Muscle layer of duodenum (tissue), 2 donors: ENCODE results near the gene VPREB3.

ENCODE experiments used
- H3K27ac ChIP-seq: one replicate; pipeline ENCODE4 v1.7.0; 2013; ENCODE audit warnings: mild to moderate bottlenecking, low read length
- H3K27me3 ChIP-seq: one replicate; pipeline ENCODE4 v1.7.0; 2013; ENCODE audit warnings: low read depth, mild to moderate bottlenecking, control low read depth, low read length
- H3K36me3 ChIP-seq, 2 donors: one replicate each; pipeline ENCODE4 v1.7.0; 2013; ENCODE audit warnings: low read length in 2 of 2, control low read depth in 1 of 2, mild to moderate bottlenecking in 1 of 2; ENCODE audit not compliant: insufficient read depth in 2 of 2, control insufficient read depth in 1 of 2
- H3K4me1 ChIP-seq, 2 donors: one replicate each; pipeline ENCODE4 v1.7.0; 2013; ENCODE audit warnings: low read length in 2 of 2, mild to moderate bottlenecking in 2 of 2, control low read depth in 1 of 2, moderate library complexity in 1 of 2; ENCODE audit not compliant: insufficient read depth in 2 of 2, control insufficient read depth in 1 of 2
- H3K4me3 ChIP-seq, 2 donors: one replicate each; pipeline ENCODE4 v1.7.0; 2013; ENCODE audit warnings: low read length in 2 of 2, low read depth in 1 of 2, mild to moderate bottlenecking in 1 of 2
- H3K9me3 ChIP-seq, 2 donors: one replicate each; pipeline ENCODE4 v1.7.0; 2013; ENCODE audit warnings: low read length in 2 of 2, control low read depth in 1 of 2, mild to moderate bottlenecking in 1 of 2; ENCODE audit not compliant: control insufficient read depth in 1 of 2
- donor health status: healthy.

Gene VPREB3

DNA sequence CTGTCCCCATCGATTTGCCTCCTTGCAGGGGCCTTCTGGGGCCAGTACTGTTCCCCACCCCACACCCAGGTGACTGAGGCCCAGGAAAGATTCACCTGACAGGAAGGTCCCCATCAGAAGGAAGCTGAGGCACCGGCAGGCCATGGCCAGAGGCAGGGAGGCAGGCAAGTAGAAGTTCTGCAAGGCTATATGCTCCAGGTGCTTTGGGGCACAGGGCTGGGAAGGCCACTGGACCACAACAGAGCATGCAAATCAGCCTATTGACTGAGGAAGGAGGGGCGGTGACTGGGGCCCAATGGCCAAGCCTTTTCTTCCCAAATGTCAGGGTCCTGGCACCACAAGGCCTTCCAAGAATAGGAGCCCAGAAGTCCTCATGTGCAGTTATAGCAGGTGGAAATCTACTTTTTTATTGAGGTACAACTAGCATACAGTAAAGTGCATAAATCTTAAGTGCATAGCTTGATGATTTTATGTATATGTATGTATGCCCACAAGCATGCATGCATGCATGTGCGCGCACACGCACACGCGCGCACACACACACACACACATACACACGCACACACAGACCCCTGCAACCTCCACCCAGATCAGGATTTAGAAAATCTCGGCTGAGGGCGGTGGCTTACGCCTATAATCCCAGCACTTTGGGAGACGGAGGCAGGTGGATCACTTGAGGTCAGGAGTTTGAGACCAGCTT, at the start of gene VPREB3:
Gene VPREB3, minus strand, starts transcription at position 206 of the 700 bp plus-strand sequence. Its CDS starts 62 bp downstream, at position 144.
- Histone ChIP-seq H3K4me3 (no peak within 1 kb of the TSS), H3K4me1 (peaks cover 7 to 19% of the 10 kb centered on the region in 2 donors), H3K9me3 (no peaks in the 10 kb centered on the region), H3K36me3 (no peaks in the 10 kb centered on the region), H3K27ac (no peak within 1 kb of the TSS), H3K27me3 (no peaks in the 10 kb centered on the region)

- H3K27ac ChIP-seq = no peak overlapping the region
- H3K4me1 ChIP-seq = no peaks in the 10 kb centered on the region
- H3K9me3 ChIP-seq = no peaks in the 10 kb centered on the region
- no peak overlapping the region for H3K4me3 ChIP-seq
- peaks cover 57 to 77% of the 10 kb centered on the region in 2 donors for H3K36me3 ChIP-seq
- no peaks in the 10 kb centered on the region for H3K27me3 ChIP-seq
Measured at GRCh38 chr22:23803001-23803819, 49.0 kb upstream of the VPREB3 start.

DNA sequence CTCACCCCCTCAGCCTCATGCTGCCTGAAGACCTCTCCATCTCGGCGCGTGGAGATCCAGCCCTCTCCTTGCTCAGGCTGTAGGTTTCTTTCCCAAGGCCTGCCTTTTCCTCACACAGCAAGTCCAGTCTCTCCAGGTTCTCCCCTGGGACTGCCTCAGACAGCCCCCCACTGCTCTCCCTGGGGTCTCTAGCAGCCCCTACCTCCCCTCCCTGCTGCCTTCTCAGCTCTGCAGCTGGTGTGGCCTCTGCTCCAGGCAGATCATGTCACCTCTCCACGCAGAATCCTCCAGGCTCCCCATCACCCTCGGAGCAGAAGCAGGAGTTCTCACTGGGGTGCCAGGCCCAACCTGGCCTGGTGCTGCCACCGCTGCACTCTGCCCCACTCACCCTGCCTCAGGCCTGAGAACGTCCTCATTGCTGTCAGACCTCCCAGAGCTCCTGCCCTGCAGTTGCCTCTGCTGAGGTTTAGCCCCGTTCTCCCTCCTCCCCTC, 47.7 kb upstream of the VPREB3 start:
- no peaks in the 10 kb centered on the region for H3K27me3 ChIP-seq
- H3K4me1 ChIP-seq = no peaks in the 10 kb centered on the region
- no peaks in the 10 kb centered on the region for H3K9me3 ChIP-seq
- H3K27ac ChIP-seq = no peak overlapping the region
- H3K4me3 ChIP-seq = no peak overlapping the region
- H3K36me3 ChIP-seq = peaks cover 59 to 80% of the 10 kb centered on the region in 2 donors

- H3K9me3 ChIP-seq = no peaks in the 10 kb centered on the region
- no peak overlapping the region for H3K27ac ChIP-seq
- H3K4me3 ChIP-seq = no peak overlapping the region
- no peaks in the 10 kb centered on the region for H3K4me1 ChIP-seq
- H3K27me3 ChIP-seq = no peaks in the 10 kb centered on the region
- peaks cover 56 to 82% of the 10 kb centered on the region in 2 donors for H3K36me3 ChIP-seq
Measured at GRCh38 chr22:23801238-23801821, 47.1 kb upstream of the VPREB3 start.

DNA sequence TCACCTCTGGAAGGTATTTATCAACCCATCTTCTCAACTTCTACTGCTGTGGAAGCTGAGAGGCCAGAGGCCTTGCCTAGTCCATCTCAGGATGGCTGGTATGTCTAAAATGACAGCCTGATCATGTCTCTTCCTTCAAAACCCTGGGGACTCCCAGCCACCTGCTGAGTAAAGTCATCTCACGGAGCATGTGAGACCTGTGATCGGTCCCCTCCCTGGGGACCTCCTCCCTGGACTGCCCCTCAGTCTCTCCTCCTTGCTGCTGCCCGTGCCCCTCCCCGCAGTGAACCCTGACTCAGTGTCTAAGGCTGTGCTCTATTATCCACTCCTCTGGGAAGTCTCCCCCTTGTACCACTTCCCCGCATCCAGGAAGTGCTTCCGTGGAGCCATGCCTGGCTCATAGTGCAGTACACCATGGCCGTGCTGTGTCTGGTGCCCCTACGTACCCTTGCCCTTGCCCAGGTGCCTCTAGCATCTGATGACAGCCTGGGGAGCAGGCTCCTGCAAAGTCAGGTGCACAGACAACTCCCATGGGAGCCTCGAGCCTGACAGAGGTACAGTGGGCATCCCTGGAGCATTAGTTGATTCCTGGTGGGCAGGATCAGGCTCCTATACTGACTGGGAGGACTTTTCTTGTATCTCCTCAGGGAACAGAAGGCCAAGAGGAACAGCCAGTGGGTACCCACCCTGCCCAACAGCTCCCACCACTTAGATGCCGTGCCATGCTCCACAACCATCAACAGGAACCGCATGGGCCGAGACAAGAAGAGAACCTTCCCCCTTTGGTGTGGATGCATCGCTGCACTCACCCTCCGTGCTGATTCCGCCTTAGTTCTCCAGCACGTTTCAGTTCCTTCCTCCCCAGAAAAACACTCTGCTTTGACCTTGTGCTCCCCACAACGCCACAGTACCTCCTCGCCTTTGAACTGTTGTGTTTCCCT, 46.3 kb upstream of the VPREB3 start:
- H3K4me3 ChIP-seq = no peak overlapping the region
- no peaks in the 10 kb centered on the region for H3K27me3 ChIP-seq
- no peaks in the 10 kb centered on the region for H3K4me1 ChIP-seq
- H3K27ac ChIP-seq = no peak overlapping the region
- peaks cover 48 to 84% of the 10 kb centered on the region in 2 donors for H3K36me3 ChIP-seq
- no peaks in the 10 kb centered on the region for H3K9me3 ChIP-seq

- no peak overlapping the region for H3K27ac ChIP-seq
- peaks cover 0 to 5% of the 10 kb centered on the region in 2 donors for H3K4me1 ChIP-seq
- peaks cover 33 to 79% of the 10 kb centered on the region in 2 donors for H3K36me3 ChIP-seq
- H3K4me3 ChIP-seq = no peak overlapping the region
- H3K27me3 ChIP-seq = no peaks in the 10 kb centered on the region
- H3K9me3 ChIP-seq = no peaks in the 10 kb centered on the region
Measured at GRCh38 chr22:23796461-23796860, 42.2 kb upstream of the VPREB3 start.

DNA sequence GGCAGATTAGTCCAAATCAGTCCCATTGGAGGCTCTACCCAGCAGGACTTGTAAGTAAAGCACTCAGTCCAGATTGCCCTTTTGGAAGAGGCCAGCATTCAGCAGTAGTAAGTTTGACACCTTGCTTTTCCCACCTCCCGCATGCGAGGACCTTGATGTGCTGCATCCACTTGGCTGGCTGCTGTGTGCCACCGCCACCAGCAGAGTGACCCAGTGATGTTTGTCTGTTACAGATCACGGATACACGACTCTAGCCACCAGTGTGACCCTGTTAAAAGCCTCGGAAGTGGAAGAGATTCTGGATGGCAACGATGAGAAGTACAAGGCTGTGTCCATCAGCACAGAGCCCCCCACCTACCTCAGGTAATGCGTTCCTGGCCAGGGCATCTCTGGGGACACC, 39.1 kb upstream of the VPREB3 start:
- Histone ChIP-seq H3K4me1 (peaks cover 5 to 22% of the 10 kb centered on the region in 2 donors), H3K9me3 (no peaks in the 10 kb centered on the region), H3K27ac (no peak overlapping the region), H3K27me3 (no peaks in the 10 kb centered on the region), H3K36me3 (peaks cover 21 to 57% of the 10 kb centered on the region in 2 donors), H3K4me3 (no peak overlapping the region)

DNA sequence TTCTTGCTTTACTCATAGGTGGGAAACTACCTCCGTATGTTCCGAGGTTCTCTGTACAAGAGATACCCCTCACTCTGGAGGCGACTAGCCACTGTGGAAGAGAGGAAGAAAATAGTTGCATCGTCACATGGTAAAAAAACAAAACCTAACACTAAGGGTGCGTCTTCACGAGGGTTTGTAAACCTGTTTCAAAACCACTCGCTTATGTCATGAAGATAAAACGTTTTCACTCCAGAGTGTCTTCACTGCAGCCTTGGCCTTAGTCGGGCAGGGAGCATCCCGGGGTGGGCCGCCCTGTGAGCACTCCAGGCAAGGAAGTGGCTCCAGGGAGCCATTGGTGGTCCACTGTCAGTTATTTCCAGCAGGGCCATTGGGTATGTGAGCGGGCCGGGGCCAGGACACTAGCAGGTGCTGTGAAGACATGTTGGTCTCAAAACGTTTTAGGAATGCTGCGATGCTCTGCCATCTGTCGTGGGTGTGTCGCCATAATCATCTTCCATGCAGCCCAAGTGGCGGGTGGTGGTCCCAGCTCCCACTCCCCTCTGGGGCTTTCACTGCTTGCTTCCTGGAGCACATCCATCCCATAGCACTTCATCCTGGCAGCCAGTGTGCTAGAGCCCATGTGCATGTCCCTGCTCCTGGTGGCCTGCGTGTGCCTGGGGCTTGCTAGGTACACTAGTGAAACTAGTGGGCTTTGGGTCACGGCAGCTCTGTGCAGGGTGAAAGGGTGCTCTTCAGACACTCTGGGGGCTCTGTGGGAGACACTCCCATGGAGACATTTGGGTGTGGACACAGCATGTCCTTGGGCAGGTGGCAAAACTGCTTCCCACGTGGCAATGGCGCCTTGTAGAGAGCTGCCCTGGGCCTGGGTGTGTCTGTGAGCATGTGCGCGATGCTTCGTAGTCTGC, 37.8 kb upstream of the VPREB3 start:
- H3K36me3 ChIP-seq = peaks cover 16 to 50% of the 10 kb centered on the region in 2 donors
- no peaks in the 10 kb centered on the region for H3K9me3 ChIP-seq
- H3K4me3 ChIP-seq = no peak overlapping the region
- H3K27me3 ChIP-seq = no peaks in the 10 kb centered on the region
- no peak overlapping the region for H3K27ac ChIP-seq
- H3K4me1 ChIP-seq = peaks cover 9 to 30% of the 10 kb centered on the region in 2 donors

GRCh38 chr22:23790819-23791737, 36.9 kb upstream of the VPREB3 start:
- H3K9me3 ChIP-seq = no peaks in the 10 kb centered on the region
- H3K27me3 ChIP-seq = no peaks in the 10 kb centered on the region
- H3K4me3 ChIP-seq = no peak overlapping the region
- H3K27ac ChIP-seq = no peak overlapping the region
- H3K36me3 ChIP-seq = peaks cover 16 to 45% of the 10 kb centered on the region in 2 donors
- peaks cover 9 to 37% of the 10 kb centered on the region in 2 donors for H3K4me1 ChIP-seq
